Activated CD8-positive, alpha-beta T cell treated with anti-CD3 and anti-CD28 coated beads, Interleukin-2, amount 10 ng/mL, durations not matched to agents 7 days and 5 days (primary cell): ENCODE data around the gene ERP44. TPM values are rescaled to one million over a fixed set of nuclear protein-coding genes. Genes with fewer than 3 reads are reported as not detected.
"Not testable (repeated sequence)": the region's sequence is repeated elsewhere in the genome, so short reads cannot be mapped to it uniquely, and the experiment has no call there.

Experiments
- ATAC-seq: fragments of 150-1000 bp; cut with Tn5 transposase; one replicate; pipeline ENCODE4 v1.10.0; 2021; ENCODE audit warnings: moderate library complexity
- CTCF ChIA-PET: fragments of 350-600 bp; sonication (Branson Sonifier 250); formaldehyde crosslinking; loops from one replicate; lab custom pipeline; 2021; ENCODE audit warnings: antibody characterized with exemption; lab: Charles Lee
- POLR2A ChIA-PET: fragments of 350-600 bp; sonication (Branson Sonifier 250); formaldehyde crosslinking; loops from one replicate; lab custom pipeline; 2021; ENCODE audit warnings: antibody characterized with exemption; lab: Charles Lee
- DNase-seq: peaks from one replicate; pipeline ENCODE4 v3.0.0-alpha.2; 2020
- H3K27ac Mint-ChIP-seq: one replicate; pipeline ENCODE4 v1.8.0; 2021; ENCODE audit warnings: mild to moderate bottlenecking, mixed read lengths
- H3K27me3 Mint-ChIP-seq: one replicate; pipeline ENCODE4 v1.8.0; 2021; ENCODE audit warnings: low read depth, mixed read lengths
- H3K36me3 Mint-ChIP-seq: one replicate; pipeline ENCODE4 v1.8.0; 2021; ENCODE audit warnings: low read depth, mixed read lengths
- H3K4me1 Mint-ChIP-seq: one replicate; pipeline ENCODE4 v1.8.0; 2021; ENCODE audit warnings: low read depth, mixed read lengths
- H3K4me3 Mint-ChIP-seq: one replicate; pipeline ENCODE4 v1.8.0; 2021; ENCODE audit warnings: mild to moderate bottlenecking, mixed read lengths
- H3K9me3 Mint-ChIP-seq: one replicate; pipeline ENCODE4 v1.8.0; 2022; ENCODE audit warnings: mixed read lengths; ENCODE audit not compliant: insufficient read depth
- total RNA-seq, 2 experiments: library from RNA; stranded (reverse); gene quantifications; one replicate each; pipeline ENCODE4 v1.2.3, GENCODE V29; 2021

ERP44 gene
- total RNA-seq, 2 experiments from 2014 or later, result 15.7 to 15.8 TPM

- Mint-ChIP-seq H3K9me3 (no peaks in the 10 kb centered on the region), H3K4me1 (peaks cover 42% of the 10 kb centered on the region), H3K36me3 (peaks cover 5% of the 10 kb centered on the region), H3K27ac (no peak overlapping the region), H3K4me3 (no peak overlapping the region), H3K27me3 (no peaks in the 10 kb centered on the region)
- ChIA-PET POLR2A (no interaction called here), CTCF (interaction anchor here (1.0 to 1.8 kb wide), 5 partner anchors 18 to 242 kb away, joined by 3 to 5 read pairs (median 3); no protein-coding TSS in a partner anchor)
- DNase-seq (no peak), ATAC-seq (no peak)
Observed at GRCh38 chr9:100083448-100084127, 15.2 kb downstream of the ERP44 start.

GRCh38 chr9:100082782-100083181 lies 16.0 kb downstream of the ERP44 start:
- Mint-ChIP-seq H3K4me1 (peaks cover 34% of the 10 kb centered on the region), H3K4me3 (no peak overlapping the region), H3K9me3 (no peaks in the 10 kb centered on the region), H3K27ac (no peak overlapping the region), H3K36me3 (peaks cover 9% of the 10 kb centered on the region), H3K27me3 (no peaks in the 10 kb centered on the region)
- no peak for DNase-seq
- CTCF ChIA-PET, result interaction anchor here (1.6 kb wide), 1 partner anchor 128 kb away, joined by 3 read pairs; no protein-coding TSS in a partner anchor
- POLR2A ChIA-PET, result no interaction called here
- ATAC-seq, result no peak

DNA sequence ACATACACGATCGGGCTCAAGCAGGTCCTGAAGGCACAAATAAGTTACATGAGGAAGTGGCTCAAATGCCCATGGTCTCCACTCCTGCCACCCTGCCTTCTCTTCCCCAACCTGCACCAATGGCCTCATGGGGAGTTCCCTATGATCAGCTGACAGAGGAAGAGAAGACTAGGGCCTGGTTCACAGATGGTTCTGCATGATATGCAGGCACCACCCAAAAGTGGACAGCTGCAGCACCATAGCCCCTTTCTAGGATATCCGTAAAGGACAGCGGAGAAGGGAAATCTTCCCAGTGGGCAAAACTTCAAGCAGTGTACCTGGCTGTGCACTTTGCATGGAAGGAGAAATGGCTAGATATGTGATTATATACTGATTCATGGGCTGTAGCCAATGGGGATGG lies 22.5 kb downstream of the ERP44 start:
- CTCF ChIA-PET, H3K4me1 Mint-ChIP-seq, H3K27me3 Mint-ChIP-seq, POLR2A ChIA-PET, ATAC-seq, H3K27ac Mint-ChIP-seq, H3K9me3 Mint-ChIP-seq, H3K4me3 Mint-ChIP-seq, DNase-seq: not testable (repeated sequence)
- peaks cover 26% of the 10 kb centered on the region for H3K36me3 Mint-ChIP-seq

DNA sequence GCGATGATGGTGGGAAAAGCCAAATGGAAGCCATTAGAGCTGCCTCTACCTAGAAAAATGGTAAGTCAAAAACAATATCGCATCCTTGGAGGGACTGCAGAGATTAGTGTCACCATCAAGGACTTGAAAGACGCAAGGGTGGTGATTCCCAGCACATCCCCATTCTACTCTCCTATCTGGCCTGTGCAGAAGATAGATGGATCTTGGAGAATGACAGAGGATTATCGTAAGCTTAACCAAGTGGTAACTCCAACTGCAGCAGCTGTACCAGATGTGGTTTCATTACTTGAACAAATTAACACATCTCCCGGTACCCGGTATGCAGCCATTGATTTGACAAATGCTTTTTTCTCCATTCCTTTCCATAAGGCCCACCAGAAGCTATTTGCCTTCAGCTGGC lies 23.8 kb downstream of the ERP44 start:
- ChIA-PET POLR2A (no interaction called here), CTCF (no interaction called here)
- H3K36me3 Mint-ChIP-seq, result peaks cover 26% of the 10 kb centered on the region
- DNase-seq (no peak), ATAC-seq (no peak)
- H3K9me3 Mint-ChIP-seq, result no peaks in the 10 kb centered on the region
- H3K27ac Mint-ChIP-seq, result no peak overlapping the region
- no peaks in the 10 kb centered on the region for H3K27me3 Mint-ChIP-seq
- no peaks in the 10 kb centered on the region for H3K4me1 Mint-ChIP-seq
- no peak overlapping the region for H3K4me3 Mint-ChIP-seq

DNA sequence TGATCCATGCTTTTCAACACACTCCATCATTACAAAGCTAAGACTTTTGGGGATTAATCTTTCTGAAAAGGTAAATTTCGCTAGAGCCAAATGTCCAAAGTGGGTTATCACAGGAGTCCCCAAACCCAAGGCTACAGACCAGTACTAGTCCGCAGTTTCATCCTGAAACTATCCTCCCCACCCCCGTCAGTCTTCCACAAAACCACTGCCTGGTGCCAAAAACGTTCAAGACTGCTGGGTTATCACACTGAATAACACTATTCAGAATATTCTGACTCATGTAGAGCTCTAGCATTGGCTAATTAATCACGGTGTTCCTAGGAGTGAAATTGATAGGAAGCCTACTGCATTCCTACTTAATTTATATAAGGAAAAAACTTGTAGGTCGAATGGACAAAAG lies 24.7 kb downstream of the ERP44 start:
- CTCF ChIA-PET, result no interaction called here

DNA sequence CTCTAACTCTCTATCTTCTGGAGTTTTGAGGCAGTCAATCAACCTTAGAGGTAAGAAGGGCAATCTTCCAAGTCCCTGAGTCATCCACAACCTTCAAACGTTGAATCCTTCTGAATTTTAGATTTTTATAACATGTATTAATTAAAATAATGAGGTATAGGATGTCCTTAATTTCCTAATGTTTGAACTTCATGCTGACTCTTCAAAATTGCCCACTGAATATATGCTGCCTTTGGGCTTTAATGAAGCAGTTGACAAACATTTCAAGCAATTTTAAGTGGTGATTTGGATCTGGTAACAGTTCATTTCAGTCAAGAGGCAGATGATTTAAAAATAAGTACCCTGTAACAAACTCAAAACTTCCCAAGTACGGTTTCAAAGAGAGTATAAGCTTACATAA lies 26.0 kb downstream of the ERP44 start:
- Mint-ChIP-seq H3K4me1 (no peaks in the 10 kb centered on the region), H3K9me3 (no peaks in the 10 kb centered on the region), H3K36me3 (peaks cover 17% of the 10 kb centered on the region), H3K27ac (no peak overlapping the region), H3K4me3 (no peak overlapping the region), H3K27me3 (no peaks in the 10 kb centered on the region)
- ChIA-PET CTCF (interaction anchor here (0.7 to 1.1 kb wide), 2 partner anchors 26 to 84 kb away, joined by 3 read pairs; partner anchors contain the start of genes ERP44 and INVS), POLR2A (no interaction called here)
- ATAC-seq, result no peak
- no peak for DNase-seq

More for the DNA sequence above, 24.7 kb downstream of the ERP44 start:
- DNase-seq (no peak), ATAC-seq (no peak)
- Mint-ChIP-seq H3K4me1 (no peaks in the 10 kb centered on the region), H3K27me3 (no peaks in the 10 kb centered on the region), H3K27ac (no peak overlapping the region), H3K36me3 (peaks cover 26% of the 10 kb centered on the region), H3K4me3 (no peak overlapping the region), H3K9me3 (no peaks in the 10 kb centered on the region)
- POLR2A ChIA-PET, result no interaction called here

DNA sequence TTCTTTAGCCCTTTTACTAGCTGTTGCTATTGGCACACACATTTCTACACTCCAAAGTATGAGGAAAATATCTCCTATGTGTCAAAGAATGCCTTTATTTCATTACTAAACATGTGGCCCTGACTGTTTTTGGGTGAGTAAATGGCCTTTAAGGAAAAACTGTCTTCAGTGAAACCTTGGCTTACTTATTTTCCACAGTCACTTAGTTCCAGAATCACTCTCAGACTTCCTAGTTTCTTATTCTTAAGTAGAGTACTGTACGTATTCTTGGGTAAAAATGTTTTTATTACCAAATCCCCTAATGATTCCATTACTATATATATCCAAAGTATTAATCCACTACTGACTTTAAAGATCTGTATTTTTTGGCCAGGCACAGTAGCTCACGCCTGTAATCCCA lies 27.5 kb downstream of the ERP44 start:
- ChIA-PET POLR2A (no interaction called here), CTCF (no interaction called here)
- H3K9me3 Mint-ChIP-seq, result no peaks in the 10 kb centered on the region
- peaks cover 9% of the 10 kb centered on the region for H3K4me1 Mint-ChIP-seq
- no peaks in the 10 kb centered on the region for H3K27me3 Mint-ChIP-seq
- no peak overlapping the region for H3K27ac Mint-ChIP-seq
- ATAC-seq (no peak), DNase-seq (no peak)
- H3K4me3 Mint-ChIP-seq, result no peak overlapping the region
- peaks cover 10% of the 10 kb centered on the region for H3K36me3 Mint-ChIP-seq

DNA sequence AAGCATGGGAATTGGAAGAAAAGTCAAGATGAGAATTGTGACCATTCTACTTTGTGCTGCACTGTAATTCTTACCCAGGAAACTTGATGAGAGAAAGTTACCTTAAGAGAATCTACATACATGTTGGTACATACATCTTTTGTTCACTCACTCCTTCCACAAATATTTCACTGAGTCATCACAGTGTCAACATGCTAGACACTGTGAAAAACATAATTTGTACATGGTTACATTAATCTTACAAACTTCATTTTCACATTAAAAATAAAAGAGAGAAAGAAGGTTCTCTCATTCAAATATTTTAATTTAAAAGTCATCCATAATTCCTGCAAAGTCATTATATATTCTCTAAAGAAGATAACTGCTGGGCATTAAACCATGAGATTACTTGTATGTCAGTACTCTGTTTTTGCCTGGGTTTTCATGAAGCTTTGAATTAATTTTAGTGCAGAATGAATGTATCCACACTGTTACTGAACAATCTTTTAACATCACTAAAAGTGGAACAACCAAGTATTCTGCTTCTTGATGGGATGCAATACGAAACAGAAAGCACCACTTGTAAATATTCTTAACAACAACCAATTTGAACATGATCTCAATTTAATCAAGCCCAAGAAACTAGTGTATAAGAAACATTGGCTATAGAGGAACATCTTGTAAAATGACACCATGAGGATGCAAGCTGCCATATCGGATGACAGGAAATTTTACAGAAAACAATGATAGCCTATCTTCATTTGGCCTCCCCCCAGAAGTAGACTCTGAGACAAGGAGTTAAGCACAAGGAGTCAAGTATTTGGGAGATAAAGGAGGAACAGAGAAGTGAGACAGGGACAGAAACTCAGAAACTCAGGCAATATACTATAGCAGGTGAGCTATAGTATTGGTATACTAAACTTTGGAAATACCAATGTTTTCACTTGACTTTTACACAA lies 28.4 kb downstream of the ERP44 start:
- Mint-ChIP-seq H3K9me3 (no peaks in the 10 kb centered on the region), H3K4me1 (peaks cover 9% of the 10 kb centered on the region), H3K27me3 (no peaks in the 10 kb centered on the region), H3K36me3 (peaks cover 8% of the 10 kb centered on the region), H3K27ac (no peak overlapping the region), H3K4me3 (no peak overlapping the region)
- CTCF ChIA-PET, result interaction anchor here (0.6 kb wide), 1 partner anchor 296 kb away, joined by 3 read pairs; no protein-coding TSS in a partner anchor
- DNase-seq (no peak), ATAC-seq (no peak)
- POLR2A ChIA-PET, result no interaction called here

GRCh38 chr9:100069068-100069467 lies 29.7 kb downstream of the ERP44 start:
- H3K27ac Mint-ChIP-seq, H3K9me3 Mint-ChIP-seq, ATAC-seq, H3K27me3 Mint-ChIP-seq, POLR2A ChIA-PET, DNase-seq, CTCF ChIA-PET, H3K4me3 Mint-ChIP-seq, H3K36me3 Mint-ChIP-seq, H3K4me1 Mint-ChIP-seq: not testable (repeated sequence)

DNA sequence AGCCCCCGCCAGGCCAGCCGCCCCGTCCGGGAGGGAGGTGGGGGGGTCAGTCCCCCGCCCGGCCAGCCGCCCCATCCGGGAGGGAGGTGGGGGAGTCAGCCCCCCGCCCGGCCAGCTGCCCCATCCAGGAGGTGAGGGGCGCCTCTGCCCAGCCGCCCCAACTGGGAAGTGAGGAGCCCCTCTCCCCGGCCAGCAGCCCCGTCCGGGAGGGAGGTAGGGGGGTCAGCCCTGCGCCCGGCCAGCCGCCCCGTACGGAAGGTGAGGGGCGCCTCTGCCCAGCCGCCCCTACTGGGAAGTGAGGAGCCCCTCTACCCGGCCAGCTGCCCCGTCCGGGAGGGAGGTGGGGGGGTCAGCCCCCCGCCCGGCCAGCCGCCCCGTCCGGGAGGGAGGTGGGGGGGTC lies 30.8 kb downstream of the ERP44 start:
- H3K36me3 Mint-ChIP-seq, ATAC-seq, H3K4me1 Mint-ChIP-seq, POLR2A ChIA-PET, H3K9me3 Mint-ChIP-seq, CTCF ChIA-PET, H3K27me3 Mint-ChIP-seq, DNase-seq, H3K4me3 Mint-ChIP-seq, H3K27ac Mint-ChIP-seq: not testable (repeated sequence)

GRCh38 chr9:100066539-100066938 lies 32.3 kb downstream of the ERP44 start:
- ATAC-seq (no peak), DNase-seq (no peak)
- H3K27me3 Mint-ChIP-seq, result no peaks in the 10 kb centered on the region
- no peak overlapping the region for H3K4me3 Mint-ChIP-seq
- peaks cover 5% of the 10 kb centered on the region for H3K36me3 Mint-ChIP-seq
- ChIA-PET CTCF (interaction anchor here (0.8 kb wide), 1 partner anchor 1223 kb away, joined by 3 read pairs; no protein-coding TSS in a partner anchor), POLR2A (no interaction called here)
- H3K27ac Mint-ChIP-seq, result no peak overlapping the region
- H3K9me3 Mint-ChIP-seq, result no peaks in the 10 kb centered on the region
- H3K4me1 Mint-ChIP-seq, result peaks cover 9% of the 10 kb centered on the region
